ENCODE data around the gene C4orf36.
A peak's percentile ranks its signal among the peaks of the same experiment; 100 is the strongest.

C4orf36 gene

GRCh38 chr4:86891762-86892635 lies at the start of gene C4orf36:
Gene C4orf36, minus strand, starts transcription at chr4:86892422. Its CDS starts 902 bp downstream, at chr4:86891520.
- peak; percentile 71 for DNase-seq (ENCODE audit: low spot score)
- no peak for TF ChIP-seq CTCF (IDR thresholded peaks at IDR 0.05; ENCODE audit: extremely low read depth, insufficient read depth, missing control alignments)
- in situ Hi-C loops (cut with MboI; ENCODE audit: low pct_unique_long_range_greater_than_20kb, low sequenced_read_pairs, unreplicated experiment), result loop anchor here (10.0 kb wide), 1 partner anchor 397 kb away; no protein-coding TSS in a partner anchor

GRCh38 chr4:86940920-86941460 lies 48.8 kb upstream of the C4orf36 start:
- no peak for DNase-seq (ENCODE audit: low spot score)
- TF ChIP-seq CTCF (IDR thresholded peaks at IDR 0.05; ENCODE audit: extremely low read depth, insufficient read depth, missing control alignments), result no peak
- in situ Hi-C loops (cut with MboI; ENCODE audit: low pct_unique_long_range_greater_than_20kb, low sequenced_read_pairs, unreplicated experiment), result loop anchor here (10.0 kb wide), 1 partner anchor 64 kb away; no protein-coding TSS in a partner anchor

- peak; percentile 69 for DNase-seq (ENCODE audit: low spot score)
- in situ Hi-C loops (cut with MboI; ENCODE audit: low pct_unique_long_range_greater_than_20kb, low sequenced_read_pairs, unreplicated experiment), result loop anchor here (10.0 kb wide), 1 partner anchor 65 kb away; no protein-coding TSS in a partner anchor
- no peak for TF ChIP-seq CTCF (IDR thresholded peaks at IDR 0.05; ENCODE audit: extremely low read depth, insufficient read depth, missing control alignments)
These were observed 47.7 kb upstream of the C4orf36 start for GRCh38 chr4:86939729-86940575.

GRCh38 chr4:86938771-86939520 lies 46.7 kb upstream of the C4orf36 start:
- in situ Hi-C loops (cut with MboI; ENCODE audit: low pct_unique_long_range_greater_than_20kb, low sequenced_read_pairs, unreplicated experiment), result no loop called here
- TF ChIP-seq CTCF (IDR thresholded peaks at IDR 0.05; ENCODE audit: extremely low read depth, insufficient read depth, missing control alignments), result no peak
- no peak for DNase-seq (ENCODE audit: low spot score)

GRCh38 chr4:86935853-86936733 lies 43.9 kb upstream of the C4orf36 start:
- in situ Hi-C loops (cut with MboI; ENCODE audit: low pct_unique_long_range_greater_than_20kb, low sequenced_read_pairs, unreplicated experiment), result no loop called here
- peak; percentile 83 for DNase-seq (ENCODE audit: low spot score)
- peak; percentile 41 for TF ChIP-seq CTCF (IDR thresholded peaks at IDR 0.05; ENCODE audit: extremely low read depth, insufficient read depth, missing control alignments)

Data from GM13977 (cell line).